ENCODE measurements around the gene BORCS5. TPM values are rescaled to one million over a fixed set of nuclear protein-coding genes. Genes with fewer than 3 reads are reported as not detected.
"Not testable (repeated sequence)": the region's sequence is repeated elsewhere in the genome, so short reads cannot be mapped to it uniquely, and the experiment has no call there.

The BORCS5 gene
- total RNA-seq, 1 donor from 2014 or later = 4.0 TPM

- DNase-seq (ENCODE audit: low read depth in 2 of 2) = peak; percentile 59 to 79
Measured at GRCh38 chr12:12456637-12457036, 99.8 kb downstream of the BORCS5 start.

- DNase-seq (ENCODE audit: low read depth in 2 of 2) = no peak
Measured at GRCh38 chr12:12460935-12461922, 104.4 kb downstream of the BORCS5 start.

GRCh38 chr12:12461923-12462315, 105.0 kb downstream of the BORCS5 start:
- no peak for DNase-seq (ENCODE audit: low read depth in 2 of 2)

GRCh38 chr12:12465522-12465921, 108.6 kb downstream of the BORCS5 start:
- no peak for DNase-seq (ENCODE audit: low read depth in 2 of 2)

GRCh38 chr12:12466157-12466556, 109.3 kb downstream of the BORCS5 start:
- DNase-seq (ENCODE audit: low read depth in 2 of 2) = no peak

GRCh38 chr12:12467264-12467663, 110.4 kb downstream of the BORCS5 start:
- no peak for DNase-seq (ENCODE audit: low read depth in 2 of 2)

- peak in 1 of 2 donors; percentile 51 for DNase-seq (ENCODE audit: low read depth in 2 of 2)
Measured at GRCh38 chr12:12467688-12468261, 110.9 kb downstream of the BORCS5 start.

GRCh38 chr12:12468575-12468974, 111.7 kb downstream of the BORCS5 start:
- no peak for DNase-seq (ENCODE audit: low read depth in 2 of 2)

- DNase-seq (ENCODE audit: low read depth in 2 of 2) = no peak
Measured at GRCh38 chr12:12469386-12469785, 112.5 kb downstream of the BORCS5 start.

- DNase-seq (ENCODE audit: low read depth in 2 of 2) = peak in 1 of 2 donors; percentile 31
Measured at GRCh38 chr12:12470751-12471306, 114.0 kb downstream of the BORCS5 start.

GRCh38 chr12:12471982-12472961, 115.4 kb downstream of the BORCS5 start:
- DNase-seq (ENCODE audit: low read depth in 2 of 2) = not testable (repeated sequence)

- no peak for DNase-seq (ENCODE audit: low read depth in 2 of 2)
Measured at GRCh38 chr12:12473223-12473622, 116.3 kb downstream of the BORCS5 start.

GRCh38 chr12:12474471-12474928, 117.6 kb downstream of the BORCS5 start:
- DNase-seq (ENCODE audit: low read depth in 2 of 2) = no peak

- DNase-seq (ENCODE audit: low read depth in 2 of 2) = peak; percentile 76 to 93
Measured at GRCh38 chr12:12474931-12475795, 118.3 kb downstream of the BORCS5 start.

- no peak for DNase-seq (ENCODE audit: low read depth in 2 of 2)
Measured at GRCh38 chr12:12476857-12477531, 120.1 kb downstream of the BORCS5 start.

GRCh38 chr12:12477532-12477890, 120.6 kb downstream of the BORCS5 start:
- DNase-seq (ENCODE audit: low read depth in 2 of 2) = no peak

- no peak for DNase-seq (ENCODE audit: low read depth in 2 of 2)
Measured at GRCh38 chr12:12480074-12480473, 123.2 kb downstream of the BORCS5 start.

- peak in 1 of 2 donors; percentile 73 for DNase-seq (ENCODE audit: low read depth in 2 of 2)
Measured at GRCh38 chr12:12481631-12482030, 124.8 kb downstream of the BORCS5 start.

- DNase-seq (ENCODE audit: low read depth in 2 of 2) = no peak
Measured at GRCh38 chr12:12482150-12482761, 125.4 kb downstream of the BORCS5 start.

All from lung microvascular endothelial cell (primary cell).